Astrocyte of the cerebellum (primary cell): ENCODE results near the gene HSPB6.

Source experiments
- DNase-seq: peaks from one replicate; pipeline ENCODE4 v3.0.0-alpha.2; 2011; ENCODE audit warnings: low read depth
- H3K4me3 ChIP-seq: 2 replicates; pipeline ENCODE4 v1.5.1; 2011; ENCODE audit warnings: mild to moderate bottlenecking, low read depth, low read length, moderate library complexity
- CTCF ChIP-seq: IDR thresholded peaks from 2 replicates; pipeline ENCODE4 v1.5.1; 2012; ENCODE audit warnings: low read length, low read depth, moderate library complexity, mild to moderate bottlenecking; ENCODE audit errors: missing control alignments
- in situ Hi-C: cut with HindIII; loops from 2 replicates; pipeline ENCODE4 v1.10.0; 2017; ENCODE audit warnings: low sequenced_read_pairs

HSPB6 gene

DNA sequence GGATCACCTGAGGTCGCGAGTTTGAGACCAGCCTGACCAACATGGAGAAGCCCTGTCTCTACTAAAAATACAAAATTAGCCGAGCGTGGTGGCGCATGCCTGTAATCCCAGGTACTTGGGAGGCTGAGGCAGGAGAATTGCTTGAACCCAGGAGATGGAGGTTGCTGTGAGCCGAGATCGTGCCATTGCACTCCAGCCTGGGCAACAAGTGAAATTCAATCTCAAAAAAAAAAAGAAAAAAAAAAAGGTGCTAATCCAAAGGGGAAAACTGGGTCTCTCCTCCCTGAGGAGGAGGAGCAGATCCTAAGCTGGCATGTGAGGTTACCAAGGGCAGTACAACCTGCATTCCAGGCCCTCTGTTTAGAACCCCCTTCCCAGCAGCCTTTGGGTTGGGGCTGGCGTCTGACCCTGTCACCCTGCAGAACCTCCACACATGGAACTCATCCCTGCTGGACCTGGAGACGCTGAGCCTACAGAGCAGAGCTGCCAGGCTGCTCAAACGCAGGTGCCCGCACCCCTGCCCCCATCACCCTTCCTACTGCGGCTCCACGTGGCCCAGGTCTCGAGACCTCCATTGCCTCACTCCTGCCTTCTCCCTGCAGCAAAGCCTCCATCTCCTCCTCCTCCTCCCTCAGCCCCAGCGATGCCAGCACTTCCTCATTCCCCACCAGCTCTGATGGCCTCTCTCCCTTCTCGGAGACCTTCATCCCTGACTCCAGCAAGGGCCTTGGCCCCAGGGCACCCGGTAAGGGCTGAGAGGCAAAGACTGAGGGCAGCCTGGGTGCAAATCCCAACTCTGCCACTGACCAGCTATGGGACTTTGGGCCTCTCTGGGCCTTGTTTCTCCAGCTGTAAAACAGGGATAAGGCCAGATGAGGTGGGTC, 7.8 kb upstream of the HSPB6 start:
- no peak overlapping the region for H3K4me3 ChIP-seq
- no peak for TF ChIP-seq CTCF
- no peak for DNase-seq
- in situ Hi-C loops: no loop called here

DNA sequence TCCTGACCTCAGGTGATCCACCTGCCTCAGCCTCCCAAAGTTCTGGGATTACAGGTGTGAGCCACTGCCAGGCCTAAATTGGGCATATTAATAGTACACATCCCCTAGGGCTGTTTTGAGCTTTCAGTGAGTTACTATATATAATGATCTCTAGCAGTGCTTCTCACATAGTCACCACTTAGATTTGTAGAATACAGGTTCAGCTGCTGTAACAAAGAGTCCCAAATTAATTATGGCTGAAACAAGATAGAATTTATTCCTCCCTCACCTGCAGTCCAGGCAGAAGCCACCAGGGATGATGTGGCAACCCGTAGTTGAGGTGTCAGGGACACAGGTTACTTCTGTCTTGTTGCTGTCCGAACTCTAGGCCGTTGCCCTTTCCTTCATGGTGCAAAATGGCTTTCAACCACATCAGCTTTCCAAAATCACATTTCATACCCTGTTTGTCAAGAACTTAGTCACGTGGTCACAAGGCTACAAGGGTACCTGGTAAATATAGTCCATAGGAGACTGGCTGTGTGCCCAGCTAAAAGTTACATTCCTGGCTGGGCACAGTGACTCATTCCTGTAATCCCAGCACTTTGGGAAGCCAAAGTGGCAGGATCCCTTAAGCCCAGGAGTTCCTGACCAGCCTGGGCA, 4.0 kb upstream of the HSPB6 start:
- TF ChIP-seq CTCF: no peak
- no peak for DNase-seq
- in situ Hi-C loops: no loop called here
- H3K4me3 ChIP-seq: no peak overlapping the region

DNA sequence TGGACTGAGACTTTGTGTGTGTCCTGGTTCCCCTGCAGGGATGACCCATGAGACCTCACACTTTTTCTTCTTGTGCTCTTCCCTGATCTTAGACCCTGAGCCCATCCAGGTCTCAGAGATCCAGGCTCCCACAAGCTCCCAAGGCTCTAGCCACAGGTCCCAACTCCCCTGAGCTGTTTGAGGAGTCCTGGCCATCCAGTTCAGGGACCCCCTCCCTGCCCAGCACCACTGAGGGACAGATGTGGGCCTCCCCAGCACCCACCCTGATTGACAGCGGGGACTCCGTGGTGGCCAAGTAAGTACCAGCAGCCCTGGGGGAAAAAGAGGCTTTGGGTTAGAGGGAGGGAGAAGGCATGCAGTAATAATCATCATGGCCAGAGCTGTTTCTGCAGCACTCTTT, 2.9 kb upstream of the HSPB6 start:
- no peak for DNase-seq
- no peak overlapping the region for H3K4me3 ChIP-seq
- TF ChIP-seq CTCF: no peak
- in situ Hi-C loops: no loop called here

DNA sequence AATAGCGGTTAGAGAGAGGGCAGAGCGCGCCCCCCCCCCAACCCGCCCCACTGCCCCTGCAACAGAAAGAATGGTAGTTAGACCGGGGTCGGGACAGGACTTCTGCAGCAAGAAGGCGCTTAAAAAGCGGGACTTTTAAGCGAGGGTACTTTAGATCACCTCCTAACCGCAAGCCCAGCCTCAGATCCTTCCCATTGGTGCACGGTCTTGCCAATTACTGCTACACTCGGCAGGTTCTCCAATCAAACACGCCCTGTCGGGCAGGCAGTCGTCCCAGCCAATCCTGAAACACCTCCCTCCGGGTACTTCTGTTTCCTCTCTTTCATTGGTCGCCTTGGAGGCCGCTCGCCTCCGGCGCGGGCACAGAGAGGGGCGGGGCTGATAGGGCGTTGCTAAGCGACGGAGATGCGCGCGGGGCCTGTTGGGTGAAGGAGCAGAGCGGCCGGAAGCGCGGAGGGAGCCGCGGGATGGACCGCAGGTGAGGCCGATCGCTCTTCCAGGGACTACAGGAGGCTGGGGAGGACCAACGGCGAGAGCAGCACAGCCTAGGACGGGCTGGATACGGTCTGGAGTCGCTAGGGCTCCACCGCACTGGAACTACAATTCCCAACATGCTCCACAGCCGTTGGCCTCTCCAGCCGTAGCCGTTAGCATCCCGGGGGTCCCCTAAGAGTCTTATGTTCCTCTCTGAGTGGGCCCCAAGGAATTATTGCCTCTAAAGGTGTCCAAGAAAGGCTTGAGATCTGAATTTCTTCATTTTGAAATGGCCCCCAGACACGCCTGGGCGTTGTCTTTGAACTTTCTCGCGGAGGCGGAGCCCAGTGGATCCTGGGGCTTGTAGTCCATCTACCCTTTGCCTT, 1.1 kb upstream of the HSPB6 start, which contains the start of gene PROSER3:
PROSER3 (plus strand) TSS at position 428 of the 860 bp plus-strand sequence; CDS start at position 468, 40 bp downstream.
- no peak for TF ChIP-seq CTCF
- peak; percentile 99 for DNase-seq
- H3K4me3 ChIP-seq: peak within 1 kb of the TSS; percentile 94
- in situ Hi-C loops: no loop called here

DNA sequence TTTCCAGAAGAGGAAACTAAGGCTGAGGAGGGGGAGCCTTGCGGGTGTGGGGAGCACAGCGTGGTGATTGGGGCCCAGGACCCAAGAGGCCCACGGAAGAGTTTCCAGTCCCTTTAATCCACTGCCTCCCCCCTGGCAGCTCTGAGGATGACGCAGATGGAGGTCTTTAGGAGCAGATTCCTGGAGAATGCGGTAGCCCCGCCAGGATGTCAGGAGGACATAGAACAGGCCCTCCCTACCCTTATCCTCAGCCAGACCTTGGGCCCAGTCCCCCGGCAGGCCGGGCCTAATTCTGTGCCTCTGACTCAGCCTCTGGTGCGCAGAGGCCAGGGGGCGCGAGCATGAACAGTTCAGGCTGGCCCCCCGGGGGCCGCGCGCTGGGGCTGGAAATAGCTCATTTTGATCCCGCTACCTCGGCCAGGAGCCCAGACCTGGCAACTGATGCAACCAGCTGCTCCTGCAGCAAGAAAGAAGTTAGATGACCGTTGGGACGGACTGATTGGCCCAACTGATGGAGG, 461 bp upstream of the HSPB6 start:
- H3K4me3 ChIP-seq: peak overlapping the region; percentile 94
- in situ Hi-C loops: no loop called here
- no peak for TF ChIP-seq CTCF
- peak; percentile 86 for DNase-seq
